Fibroblast of gingiva (primary cell): Measurements from ENCODE around the gene CABP2.

Source experiments
- DNase-seq: peaks from one replicate; pipeline ENCODE4 v3.0.0-alpha.2; 2011; ENCODE audit warnings: low read depth

The CABP2 gene

DNA sequence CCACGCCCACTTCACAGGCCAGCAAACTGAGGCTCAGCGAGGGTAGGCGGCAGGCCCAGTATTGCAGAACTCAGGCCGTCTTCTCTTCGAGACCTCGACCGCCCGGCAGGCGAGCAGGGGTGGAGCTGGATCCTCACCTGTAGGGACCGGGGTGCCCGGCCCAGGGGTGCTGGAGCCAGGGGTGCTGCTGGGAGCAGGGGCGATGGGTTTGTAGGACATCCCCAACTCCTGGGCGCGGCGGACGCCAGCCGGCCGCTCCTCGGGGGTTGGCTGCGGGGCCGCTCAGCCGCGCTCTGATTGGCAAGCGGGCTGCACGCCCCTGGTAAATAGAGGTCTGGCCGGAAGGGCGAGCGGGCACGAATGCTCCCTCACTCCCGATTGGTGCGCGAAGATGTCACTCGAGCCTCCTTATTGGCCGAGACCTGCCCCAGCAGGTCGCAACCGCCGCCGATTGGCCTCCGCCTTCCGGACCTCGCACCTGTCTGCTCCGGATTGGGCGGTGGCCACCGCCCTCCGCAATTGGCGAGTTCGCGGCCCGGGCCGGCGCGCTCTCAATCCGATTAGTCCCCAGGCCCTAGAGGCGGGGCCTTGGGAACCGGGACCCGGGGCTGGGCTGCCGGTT is 15.3 kb downstream of the CABP2 start, which contains the start of gene CDK2AP2:
CDK2AP2 (minus strand) TSS at position 299 of the 622 bp plus-strand sequence; CDS start at position 219, 80 bp downstream.
- DNase-seq, result peak; percentile 100

DNA sequence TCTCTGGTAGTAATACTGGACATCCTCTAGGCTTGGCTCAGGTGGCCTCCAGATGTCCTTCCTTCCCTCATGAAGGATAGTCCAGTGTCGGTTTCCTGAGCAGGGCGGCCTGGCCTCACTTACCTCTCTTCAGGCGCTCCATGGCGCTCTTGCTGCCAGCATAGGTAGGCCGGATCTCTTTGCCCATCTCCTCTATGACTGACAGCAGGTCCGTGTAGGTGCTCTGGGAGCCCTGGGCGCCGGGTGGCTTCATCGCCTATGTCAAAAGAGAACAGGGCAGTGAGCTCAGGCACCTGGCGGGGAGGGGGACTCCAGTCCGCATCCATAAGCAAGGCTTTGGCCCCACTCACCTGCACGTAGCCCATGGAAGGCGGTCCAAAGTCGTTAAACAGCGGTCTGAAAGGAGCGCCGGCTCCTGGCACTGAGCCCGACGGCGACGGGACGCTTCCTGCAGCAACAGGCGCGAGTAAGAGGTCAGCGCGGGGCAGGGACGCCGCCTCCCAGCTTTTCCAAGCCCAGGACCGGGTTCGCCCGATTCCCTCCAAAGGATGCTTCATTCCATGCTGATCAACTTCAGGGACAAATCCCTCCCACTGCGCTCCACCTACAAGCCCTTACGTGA is 15.9 kb downstream of the CABP2 start:
- DNase-seq, result no peak

DNA sequence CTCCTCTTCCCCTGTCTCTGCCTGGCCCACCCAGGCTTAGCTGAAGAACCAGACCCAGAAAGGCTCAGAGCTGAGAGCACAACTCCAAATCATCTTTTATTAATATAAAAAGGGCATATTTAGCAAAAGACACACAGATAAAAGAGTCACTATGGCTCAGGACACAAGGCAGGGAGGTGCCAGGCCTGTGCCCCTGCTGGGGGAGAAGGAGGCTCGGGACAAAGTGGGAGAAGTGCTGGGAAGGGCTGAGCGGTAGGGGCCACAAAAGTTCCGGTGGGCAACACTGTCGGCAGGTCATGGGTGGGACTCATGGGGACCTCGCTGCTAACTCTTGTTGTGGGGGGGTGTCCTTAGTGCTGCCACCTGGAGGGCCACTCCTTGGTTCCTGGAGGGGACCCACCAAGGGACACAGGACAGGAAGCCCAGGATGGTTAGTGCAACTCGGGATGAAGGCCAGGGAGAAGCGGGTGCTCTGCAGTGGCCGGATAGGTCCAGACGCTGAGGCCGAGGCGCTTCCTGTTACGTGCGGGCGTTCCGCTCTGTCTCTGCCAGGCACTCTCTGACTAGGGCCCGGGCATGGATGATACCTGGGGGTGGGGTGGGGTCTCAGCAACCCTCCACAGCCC is 16.7 kb downstream of the CABP2 start:
- no peak for DNase-seq

DNA sequence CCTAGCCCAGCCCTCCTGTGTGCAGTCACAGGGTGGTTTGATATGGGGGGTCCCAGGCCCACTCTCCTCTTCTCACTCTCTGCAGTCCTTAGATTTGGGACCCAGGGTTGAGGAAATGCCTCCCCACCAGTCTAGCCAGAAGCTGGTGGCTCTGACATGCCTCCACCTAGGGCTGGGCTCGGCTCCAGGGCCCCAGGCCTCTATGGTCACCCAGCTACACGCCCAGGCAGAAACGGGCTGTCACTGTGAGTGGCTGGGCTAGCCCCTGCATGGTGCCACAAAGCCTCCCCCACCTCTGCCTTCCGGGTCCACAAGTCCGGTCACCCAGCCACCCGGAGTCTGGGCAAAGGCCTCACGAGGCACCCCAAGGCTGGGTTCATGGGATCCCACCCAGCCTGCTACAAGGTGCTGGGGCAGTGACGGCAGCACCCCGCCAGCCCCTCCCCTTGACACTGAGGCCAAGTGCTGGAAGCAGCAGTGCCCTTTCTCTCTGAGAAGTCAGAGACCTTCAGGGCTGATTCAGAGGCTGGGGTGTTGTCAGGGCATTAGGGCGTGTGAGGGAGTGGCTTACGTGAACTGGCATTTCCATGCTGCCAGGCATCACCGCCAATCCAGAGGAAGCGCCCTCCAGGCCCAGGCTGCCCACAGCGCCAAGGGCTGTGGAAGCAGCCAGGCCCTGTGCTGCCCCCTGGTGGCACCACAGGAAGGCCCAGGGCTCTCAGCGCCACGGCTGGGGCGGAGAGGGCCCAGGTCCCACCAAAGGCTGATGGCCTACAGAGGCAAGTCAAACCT is 17.4 kb downstream of the CABP2 start:
- DNase-seq, result peak; percentile 91

DNA sequence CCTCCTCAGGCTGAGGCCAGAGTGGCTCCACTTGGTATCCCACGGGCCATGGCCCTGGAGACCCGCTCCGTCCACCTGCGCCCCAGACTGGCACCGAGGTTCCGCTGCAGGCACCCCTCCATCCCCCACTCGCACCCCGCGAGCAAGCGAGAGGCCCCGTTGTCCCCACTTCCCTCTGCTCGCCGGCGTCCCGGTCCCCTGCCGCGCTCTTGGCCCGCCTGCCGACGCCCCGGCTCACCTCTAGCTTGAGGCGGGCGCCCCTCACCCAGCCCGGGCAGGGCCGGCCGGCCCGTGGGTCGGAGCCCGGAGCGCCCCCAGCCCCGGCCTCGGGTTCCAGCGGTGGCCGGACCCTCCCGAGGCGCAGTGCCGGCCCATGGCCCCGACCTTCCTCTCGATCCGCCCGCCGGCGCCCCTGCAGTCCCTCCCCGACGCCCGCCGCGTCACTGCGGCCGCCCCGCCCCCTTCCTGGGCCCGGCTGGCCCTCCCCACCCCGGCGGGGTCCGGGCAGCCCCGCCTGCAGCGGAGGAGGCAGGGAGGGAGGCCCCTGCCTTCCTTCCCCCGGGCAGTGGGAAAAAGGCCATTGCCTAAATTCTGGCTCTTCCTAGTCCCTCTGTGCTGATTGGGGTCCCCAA is 18.2 kb downstream of the CABP2 start, which contains the start of gene PITPNM1:
PITPNM1 (minus strand) TSS at position 414 of the 632 bp plus-strand sequence. CDS start 1,183 bp downstream, outside the sequence.
- DNase-seq, result peak; percentile 55

DNA sequence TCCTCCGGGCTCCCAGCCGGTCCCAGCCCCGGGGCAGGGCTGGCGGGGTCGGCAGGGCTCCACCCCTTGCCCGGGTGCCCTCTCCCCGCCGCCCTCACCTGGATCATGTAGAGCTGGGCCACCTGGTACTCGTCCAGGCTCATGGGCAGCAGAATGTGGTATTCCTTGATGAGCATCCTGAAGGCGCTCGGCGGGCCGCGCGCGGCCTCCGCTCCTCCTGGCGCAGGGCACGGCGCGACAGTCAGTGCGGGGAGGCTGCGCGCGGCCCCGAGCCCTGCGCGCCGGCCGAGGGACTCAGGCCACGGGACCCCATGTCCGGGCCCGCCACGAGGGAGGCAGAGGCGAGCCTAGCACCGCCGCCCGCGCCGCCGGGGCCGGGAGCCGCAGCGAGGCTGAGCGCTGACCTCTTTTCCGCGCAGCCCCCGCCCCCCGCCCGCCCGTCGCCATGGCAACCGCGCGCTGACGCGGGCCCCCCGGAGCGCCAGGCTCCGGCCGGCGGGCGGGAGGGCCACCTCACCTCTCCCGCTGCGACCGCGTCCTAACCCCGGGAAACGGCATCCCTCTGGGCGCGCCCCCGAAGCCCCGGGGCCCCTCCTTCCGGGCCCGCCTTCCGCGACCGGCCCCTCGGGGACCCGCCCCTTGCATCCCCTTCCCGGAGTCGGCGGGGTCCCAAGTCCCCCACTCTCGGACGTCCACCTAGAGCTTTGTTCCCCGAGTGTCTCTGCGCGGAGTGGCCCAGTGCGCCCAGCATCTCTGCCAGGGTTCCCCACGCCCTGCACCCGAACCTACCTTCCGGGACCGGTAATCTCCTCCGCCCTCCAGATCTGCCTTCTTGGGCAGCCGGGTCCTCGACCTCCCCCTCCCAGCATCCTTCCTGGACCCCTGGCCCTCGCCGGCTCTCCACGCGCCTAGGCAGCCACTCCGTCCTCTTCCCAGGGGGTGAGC is 19.0 kb downstream of the CABP2 start:
- peak; percentile 17 for DNase-seq

DNA sequence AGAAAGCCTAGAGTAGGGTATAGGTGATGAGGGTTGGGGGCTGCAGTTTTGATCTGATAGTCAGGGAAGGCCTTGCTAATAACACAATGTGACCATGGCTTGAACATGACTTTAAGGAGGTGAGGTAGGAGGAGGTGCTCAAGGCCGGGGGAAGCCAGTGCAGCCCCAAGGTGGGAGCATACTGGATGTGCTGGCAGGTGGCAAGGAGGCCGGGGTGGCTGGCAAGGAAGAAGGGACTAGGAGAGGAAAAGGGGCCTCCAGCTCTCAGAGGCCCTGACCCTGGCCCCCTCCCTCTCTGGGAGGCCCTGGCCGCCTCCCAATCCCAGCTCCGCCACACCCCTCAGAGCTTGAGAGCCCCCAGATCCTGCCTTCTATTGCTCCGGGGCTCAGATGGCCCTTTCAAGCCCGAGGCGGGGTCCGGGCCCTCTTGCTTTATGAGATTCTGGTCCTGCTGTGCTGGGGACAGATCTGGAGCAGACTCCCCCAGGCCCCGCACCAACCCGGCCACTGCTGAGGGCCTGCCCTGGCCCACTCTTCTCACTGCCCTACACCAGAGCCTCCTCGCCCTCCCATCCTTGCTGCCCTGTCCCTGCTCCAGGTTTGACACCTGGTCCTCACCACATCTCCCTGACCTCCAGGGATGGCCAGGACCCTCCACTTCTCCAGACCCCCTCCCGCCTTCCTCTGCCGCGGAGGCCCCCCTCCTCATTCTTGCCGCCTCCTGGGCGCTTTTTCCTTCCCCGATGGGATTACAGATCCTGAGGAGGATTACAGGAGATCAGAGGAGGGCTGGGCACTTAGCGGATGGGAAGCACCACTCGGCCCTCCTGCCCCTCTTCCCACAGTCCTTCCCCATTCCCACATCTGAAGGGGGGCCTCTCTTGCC is 19.9 kb downstream of the CABP2 start:
- DNase-seq, result no peak

DNA sequence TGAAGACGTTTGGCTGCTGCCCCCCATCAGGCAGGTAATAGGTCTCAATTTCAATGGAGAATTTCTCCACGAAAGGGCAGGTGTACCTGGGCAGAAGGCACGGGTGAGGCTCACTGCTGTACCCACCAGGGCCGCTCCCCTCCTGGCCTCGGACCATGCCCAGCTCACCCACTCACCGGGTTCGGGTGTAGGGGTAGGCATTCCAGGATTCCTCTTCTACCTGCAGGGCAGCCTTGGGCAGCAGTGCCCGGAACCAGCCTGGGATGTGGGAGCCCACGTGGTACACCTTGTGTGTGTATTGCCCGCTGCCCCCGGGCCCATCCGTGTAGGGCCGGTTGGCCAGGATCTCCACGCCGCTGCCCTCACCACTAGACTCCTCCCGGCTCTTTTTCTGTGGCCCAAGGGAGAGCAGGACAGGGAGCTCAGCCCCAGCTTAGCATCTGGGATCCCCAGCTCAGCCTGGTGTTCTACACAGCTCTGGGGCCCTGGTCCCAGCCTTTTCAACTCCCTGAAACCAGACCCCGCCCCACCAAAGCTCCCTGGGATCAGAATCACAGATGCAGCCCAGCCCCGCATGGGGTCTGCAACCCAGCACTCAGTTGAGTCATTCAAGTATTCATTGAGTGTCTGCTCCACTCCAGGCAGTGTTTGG is 20.8 kb downstream of the CABP2 start:
- DNase-seq, result no peak

DNA sequence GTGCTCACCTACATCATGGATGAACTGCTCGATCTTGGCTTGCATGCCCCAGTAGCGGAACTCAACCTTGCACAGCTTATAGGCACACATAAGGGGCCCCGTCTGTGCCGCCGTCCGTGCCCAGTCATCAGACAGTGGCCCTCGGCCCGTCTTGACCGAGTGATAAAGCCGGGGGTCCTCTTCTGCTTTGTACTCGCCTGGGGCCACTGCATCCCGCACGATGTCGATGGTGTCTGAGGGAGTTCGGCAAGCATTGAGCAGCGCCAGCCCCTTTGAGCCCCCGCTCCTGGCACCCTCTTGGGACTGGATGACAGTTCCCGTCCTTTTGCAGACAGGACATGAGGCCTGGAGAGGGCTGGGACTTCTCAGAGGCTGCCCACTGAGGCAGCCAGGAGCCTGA is 21.4 kb downstream of the CABP2 start:
- DNase-seq, result no peak

DNA sequence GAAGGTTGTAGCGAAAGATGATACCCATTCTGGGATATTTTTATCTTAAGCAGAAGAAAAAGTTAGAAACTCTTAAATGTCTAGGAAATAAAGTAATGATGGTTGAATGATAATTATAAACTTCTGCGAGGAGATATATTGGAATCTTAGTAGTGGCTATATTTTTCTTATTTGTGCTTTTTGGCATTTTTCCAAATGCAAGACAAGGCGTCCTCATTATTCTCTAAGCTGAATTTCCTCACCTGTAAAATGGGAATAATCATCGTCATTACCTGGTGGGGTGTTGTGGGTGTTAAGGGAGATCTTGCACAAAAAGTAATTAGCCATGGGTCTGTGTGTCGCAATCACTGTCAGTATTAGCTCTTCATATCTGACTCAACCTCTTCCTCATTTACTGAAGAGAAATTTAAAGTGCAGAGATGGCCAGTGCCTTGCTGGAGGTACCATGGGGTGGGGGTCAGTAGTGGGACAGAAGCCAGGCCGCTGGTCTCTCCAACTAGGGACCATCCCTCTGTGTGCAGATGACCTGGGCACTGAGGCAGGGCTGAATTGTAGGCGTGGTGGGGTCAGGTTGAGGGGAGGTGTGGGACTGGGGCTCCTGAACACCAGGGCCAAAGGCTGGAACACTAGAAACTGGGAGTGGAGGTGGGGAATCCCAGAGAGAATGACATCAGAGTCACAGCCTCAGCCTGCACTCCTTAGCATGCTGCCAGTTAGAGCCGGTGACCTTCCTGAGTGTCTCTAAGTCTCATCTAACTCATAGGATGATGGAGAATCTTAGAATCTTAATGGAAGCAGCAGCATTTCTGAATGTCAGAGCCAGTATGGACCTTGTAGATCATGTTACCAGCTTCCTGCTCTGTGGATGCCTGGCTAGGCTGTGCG is 22.2 kb downstream of the CABP2 start:
- DNase-seq, result no peak

DNA sequence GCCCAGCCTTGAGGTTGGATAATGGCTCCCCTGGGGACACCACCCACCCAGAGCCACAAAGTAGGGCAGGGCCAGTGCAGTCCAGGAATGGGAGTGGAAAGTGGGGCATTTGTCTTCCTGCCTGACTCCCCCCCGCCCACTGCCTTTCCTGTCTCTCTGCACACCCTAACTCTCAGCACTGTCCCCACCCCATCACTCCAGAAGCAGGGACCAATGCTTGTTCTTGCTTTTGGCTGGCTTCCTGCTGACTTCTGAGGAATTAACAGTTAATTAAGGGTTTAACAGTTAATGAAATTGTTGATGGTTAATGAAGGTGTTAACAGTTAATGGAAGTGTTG is 22.8 kb downstream of the CABP2 start:
- no peak for DNase-seq

DNA sequence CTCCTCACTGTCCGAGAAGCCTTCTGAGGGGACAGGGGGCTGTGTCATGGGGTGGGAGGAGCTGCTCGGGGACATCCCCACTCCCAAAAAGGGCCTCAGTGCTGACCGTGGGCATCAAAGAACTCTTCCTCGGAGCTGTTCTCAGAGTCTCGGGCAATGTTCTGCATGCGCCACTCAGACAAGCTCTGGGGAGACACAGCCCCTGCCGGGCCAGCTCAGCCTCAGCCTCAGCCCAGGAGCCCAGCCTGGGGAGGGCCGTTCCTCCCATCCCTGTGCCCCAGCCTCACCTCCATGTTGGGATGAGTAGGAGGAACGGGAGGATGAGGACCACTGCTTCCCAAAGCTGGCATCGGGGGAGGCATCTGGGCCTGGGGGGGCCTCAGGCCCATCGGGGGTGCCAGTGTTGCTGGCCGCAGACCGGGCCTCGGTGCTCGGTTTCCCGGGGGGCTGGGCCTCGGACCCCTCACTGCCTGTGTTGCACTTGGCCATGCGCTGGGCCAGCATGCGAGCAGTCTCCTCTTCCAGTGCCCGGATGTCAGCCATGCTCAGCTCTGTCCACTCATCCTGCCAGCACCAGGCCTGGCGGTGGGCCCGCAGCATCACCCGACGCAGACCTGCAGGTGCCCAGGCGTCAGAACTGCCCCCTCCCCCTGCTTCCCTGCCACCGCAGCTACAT is 23.3 kb downstream of the CABP2 start:
- DNase-seq, result no peak

DNA sequence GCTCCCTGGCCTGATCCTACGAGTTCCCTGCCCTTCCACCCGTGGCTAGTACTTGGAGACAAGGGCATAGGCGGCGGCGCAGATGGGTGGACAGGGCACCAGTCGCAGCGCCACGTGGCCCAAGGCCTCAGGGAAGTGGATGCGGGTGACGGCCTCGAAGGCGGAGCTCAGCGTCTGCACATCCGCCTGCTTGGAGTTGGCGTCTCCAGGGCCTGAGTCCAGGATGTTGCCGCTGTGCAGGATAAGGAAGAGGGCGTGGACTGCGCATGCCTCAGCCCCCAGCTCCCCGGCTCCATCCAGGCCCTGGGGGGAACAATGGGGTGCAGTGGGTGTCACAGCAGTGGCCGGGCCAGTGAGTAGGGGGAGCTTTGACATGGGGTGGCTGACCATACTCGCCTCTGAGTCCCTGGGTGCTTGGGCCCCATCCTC is 24.7 kb downstream of the CABP2 start:
- DNase-seq, result no peak

DNA sequence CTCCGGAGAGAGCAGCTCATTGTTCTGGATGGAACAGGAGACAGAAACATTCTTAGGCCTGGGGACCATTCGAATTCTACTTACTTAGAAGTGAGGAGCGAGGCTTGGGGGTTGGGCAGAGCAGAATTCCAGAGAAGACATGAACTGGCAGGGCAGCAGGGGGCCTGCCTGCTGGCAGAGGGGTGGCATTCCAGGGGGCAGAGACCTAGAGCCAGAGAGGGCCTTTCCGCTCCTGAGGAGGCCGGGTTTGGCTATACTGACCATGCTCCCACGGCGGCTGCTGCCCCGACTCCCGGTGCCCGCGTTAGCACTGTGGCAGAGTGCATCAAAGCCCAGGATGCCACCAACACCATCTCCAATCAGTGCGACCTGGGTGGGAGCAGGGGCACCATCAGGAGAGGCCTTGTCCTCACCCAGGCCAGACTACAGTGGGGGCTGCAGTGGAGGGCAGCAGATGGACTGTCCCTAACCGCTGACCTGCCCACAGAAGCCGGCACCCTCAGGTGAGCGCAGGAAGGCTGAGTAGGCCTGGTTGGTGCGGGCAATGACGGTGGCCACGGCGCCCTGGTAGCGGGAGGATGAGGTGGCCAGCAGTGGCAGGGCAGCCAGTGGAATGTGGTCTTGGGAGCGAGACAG is 25.5 kb downstream of the CABP2 start:
- DNase-seq, result no peak

DNA sequence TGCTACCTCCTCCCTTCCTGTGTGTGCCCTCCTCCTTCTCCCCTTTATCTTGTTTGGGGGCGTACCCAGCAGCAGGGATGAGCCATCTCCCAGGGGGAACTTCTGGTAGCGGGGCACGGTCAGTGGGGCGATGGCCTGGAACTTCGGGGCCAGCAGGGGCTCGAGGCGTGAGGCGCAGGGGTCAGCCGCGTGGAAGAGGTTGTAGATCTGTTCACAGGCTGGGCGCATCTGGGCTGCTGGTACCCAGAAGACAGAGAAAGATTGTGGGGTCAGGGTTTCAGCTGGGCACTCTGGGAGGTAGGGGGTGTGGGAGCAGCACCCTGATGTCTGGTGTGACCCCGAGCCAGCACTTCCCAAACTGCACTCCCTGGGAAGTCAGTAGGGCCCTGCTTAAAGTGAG is 27.1 kb downstream of the CABP2 start:
- DNase-seq, result no peak

DNA sequence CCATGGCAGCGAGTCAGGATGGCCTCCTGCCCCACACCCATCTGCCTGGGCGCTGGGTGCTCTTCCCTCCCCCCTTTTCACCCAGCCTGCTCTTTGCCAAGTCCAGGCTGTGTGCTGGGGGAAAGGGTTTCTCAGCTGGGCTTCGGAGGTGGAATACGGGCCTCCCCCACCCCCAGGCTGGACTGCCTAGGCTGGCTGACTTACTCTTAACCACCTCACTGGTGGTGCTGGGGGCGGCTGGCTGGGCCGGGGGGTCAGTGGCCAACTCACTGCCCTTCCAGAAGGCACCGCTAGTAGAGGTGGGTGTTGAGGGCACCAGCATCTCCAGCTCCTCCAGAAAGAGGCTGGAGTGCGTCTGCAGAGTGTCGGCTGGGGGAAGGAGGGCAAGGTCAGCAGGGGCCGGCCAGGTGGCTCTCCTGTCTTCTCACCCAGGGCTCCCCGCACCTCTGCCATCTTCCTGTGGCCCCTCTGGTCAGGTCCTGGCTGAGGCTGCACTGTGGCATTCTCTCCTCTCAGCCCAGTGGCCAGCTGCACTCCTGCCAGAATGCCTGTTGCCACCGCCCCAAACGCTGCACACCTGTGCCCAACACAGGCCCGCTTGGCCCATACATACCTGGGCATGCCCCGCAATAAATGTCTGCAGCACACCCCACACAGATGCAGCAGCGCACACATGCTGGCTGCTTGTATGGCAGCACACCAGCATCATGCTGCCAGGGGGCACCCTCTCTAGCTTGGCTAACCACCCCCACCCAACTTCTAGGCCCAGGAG is 27.8 kb downstream of the CABP2 start:
- DNase-seq, result no peak
